Measurements from ENCODE around the gene DDX39A. TPM values are rescaled to one million over a fixed set of nuclear protein-coding genes. Genes with fewer than 3 reads are reported as not detected.

DDX39A gene
- total and polyA plus RNA-seq, 2 donors (not counting 1 experiment from before 2014, with no cell fraction given), result 178 to 393 TPM

DNA sequence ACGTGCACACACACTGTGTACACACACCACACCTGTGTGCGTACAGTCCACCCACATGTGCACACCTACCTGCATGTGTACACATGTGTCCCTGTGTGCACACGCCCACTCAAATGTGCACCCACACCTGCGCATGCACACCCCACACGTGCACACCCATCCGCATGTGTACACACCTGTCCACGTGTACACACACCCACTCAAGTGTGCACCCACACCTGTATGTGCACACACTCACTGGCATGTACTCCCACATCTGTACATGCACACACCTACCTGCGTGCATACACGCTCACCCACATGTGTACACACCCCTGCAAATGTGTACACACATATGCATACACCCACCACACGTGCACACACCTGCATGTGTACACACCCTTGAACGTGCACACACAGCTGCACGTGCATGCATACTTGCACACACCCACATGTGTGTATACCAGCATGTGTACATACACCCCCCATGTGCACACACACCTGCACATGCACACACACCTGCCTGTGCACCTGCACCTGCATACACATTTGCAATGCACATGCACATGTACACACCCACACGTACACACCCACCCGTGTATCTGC is 24.6 kb upstream of the DDX39A start:
- WGBS (ENCODE audit: insufficient coverage), result 98% methylated on average over 13 of the region's 14 CpGs
- ChIA-PET POLR2A (no interaction called here), CTCF (no interaction called here)
- Histone ChIP-seq H4K20me1 (ENCODE audit: control insufficient read depth, insufficient read depth, low read length, poor library complexity, severe bottlenecking) (peaks cover 29% of the 10 kb centered on the region), H3K4me3 (ENCODE audit: control extremely low read depth in 1 of 5, extremely low read depth in 1 of 5, insufficient read depth in 1 of 5, low read depth in 2 of 5, low read length in 4 of 5) (no peak overlapping the region), H2AFZ (ENCODE audit: insufficient read depth, low read depth, low read length, poor library complexity, severe bottlenecking) (no peak overlapping the region), H3K79me2 (ENCODE audit: control insufficient read depth, insufficient read depth, low read length) (peaks cover 83% of the 10 kb centered on the region), H3K4me1 (ENCODE audit: control insufficient read depth in 2 of 2, insufficient read depth in 2 of 2, low read length in 2 of 2) (peaks cover 20 to 23% of the 10 kb centered on the region in 2 donors), H3K27ac (ENCODE audit: low read length in 2 of 2) (no peak overlapping the region), H3K9me3 (ENCODE audit: control extremely low read depth in 1 of 3, control insufficient read depth in 2 of 3, insufficient read depth in 1 of 3, low read length in 2 of 3) (no peaks in the 10 kb centered on the region), H3K36me3 (replicated peaks in 1 of 2; ENCODE audit: control extremely low read depth in 1 of 2, control insufficient read depth in 1 of 2, extremely low read depth in 1 of 2, insufficient read depth in 2 of 2, low read length in 1 of 2) (peaks cover 10 to 64% of the 10 kb centered on the region in 2 experiments), H3K9ac (ENCODE audit: low read length) (no peak overlapping the region), H3K27me3 (replicated peaks in 1 of 4; ENCODE audit: control extremely low read depth in 1 of 4, control insufficient read depth in 3 of 4, insufficient read depth in 4 of 4, low read length in 3 of 4) (no peaks in the 10 kb centered on the region), H3K4me2 (replicated peaks; ENCODE audit: low read depth, low read length, poor library complexity, severe bottlenecking) (no peak overlapping the region)
- DNase-seq, result no peak
- Mint-ChIP-seq H3K4me3 (no peak overlapping the region), H3K9me3 (ENCODE audit: insufficient read depth) (no peaks in the 10 kb centered on the region), H3K4me1 (peaks cover 29% of the 10 kb centered on the region), H3K27me3 (no peaks in the 10 kb centered on the region), H3K27ac (no peak overlapping the region)
- ATAC-seq (ENCODE audit: low read depth), result no peak
- intact Hi-C loops (cut with micrococcal nuclease), result no loop called here
- TF ChIP-seq, protein P1, sequence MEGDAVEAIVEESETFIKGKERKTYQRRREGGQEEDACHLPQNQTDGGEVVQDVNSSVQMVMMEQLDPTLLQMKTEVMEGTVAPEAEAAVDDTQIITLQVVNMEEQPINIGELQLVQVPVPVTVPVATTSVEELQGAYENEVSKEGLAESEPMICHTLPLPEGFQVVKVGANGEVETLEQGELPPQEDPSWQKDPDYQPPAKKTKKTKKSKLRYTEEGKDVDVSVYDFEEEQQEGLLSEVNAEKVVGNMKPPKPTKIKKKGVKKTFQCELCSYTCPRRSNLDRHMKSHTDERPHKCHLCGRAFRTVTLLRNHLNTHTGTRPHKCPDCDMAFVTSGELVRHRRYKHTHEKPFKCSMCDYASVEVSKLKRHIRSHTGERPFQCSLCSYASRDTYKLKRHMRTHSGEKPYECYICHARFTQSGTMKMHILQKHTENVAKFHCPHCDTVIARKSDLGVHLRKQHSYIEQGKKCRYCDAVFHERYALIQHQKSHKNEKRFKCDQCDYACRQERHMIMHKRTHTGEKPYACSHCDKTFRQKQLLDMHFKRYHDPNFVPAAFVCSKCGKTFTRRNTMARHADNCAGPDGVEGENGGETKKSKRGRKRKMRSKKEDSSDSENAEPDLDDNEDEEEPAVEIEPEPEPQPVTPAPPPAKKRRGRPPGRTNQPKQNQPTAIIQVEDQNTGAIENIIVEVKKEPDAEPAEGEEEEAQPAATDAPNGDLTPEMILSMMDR (IDR thresholded peaks at IDR 0.05), result no peak
- TF ChIP-seq EZH2 (IDR thresholded peaks at IDR 0.05; ENCODE audit: borderline replicate concordance, insufficient read depth, low read depth, low read length, poor library complexity, severe bottlenecking), result no peak

DNA sequence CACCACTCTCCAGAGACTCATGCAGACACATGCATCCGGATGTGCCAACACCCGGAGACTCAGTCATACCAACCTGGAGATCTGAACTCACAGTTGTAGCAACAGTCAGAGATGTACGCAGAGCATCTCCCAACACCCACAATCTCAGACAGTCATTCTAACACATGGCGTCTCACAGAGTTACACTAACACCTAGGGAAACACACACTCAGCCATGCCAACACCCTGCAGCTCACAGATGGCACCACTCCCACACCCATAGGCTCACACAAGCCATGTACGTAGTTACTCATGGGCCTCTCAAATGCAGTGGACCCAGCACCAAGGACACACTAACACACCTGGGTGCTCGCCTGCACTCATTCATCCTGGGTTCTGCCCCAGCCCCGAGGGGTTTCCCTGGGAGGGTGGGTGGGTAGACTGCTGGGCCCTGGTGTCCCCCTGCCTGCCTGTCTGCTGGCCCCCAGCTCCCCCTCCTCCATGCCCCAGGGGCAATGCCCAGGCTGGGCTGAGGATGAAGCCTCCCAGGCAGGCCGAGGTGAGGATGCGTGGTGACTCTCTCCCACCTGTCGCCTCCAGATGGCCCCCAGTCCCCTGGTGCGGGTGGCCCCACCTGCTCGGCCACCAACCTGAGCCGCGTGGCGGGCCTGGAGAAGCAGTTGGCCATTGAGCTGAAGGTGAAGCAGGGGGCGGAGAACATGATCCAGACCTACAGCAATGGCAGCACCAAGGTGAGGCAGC is 23.9 kb upstream of the DDX39A start:
- H3K4me2 ChIP-seq (replicated peaks; ENCODE audit: low read depth, low read length, poor library complexity, severe bottlenecking), result no peak overlapping the region
- H3K4me3 ChIP-seq (ENCODE audit: control extremely low read depth in 1 of 5, extremely low read depth in 1 of 5, insufficient read depth in 1 of 5, low read depth in 2 of 5, low read length in 4 of 5), result no peak overlapping the region
- 97% methylated on average over 14 of the region's 16 CpGs for WGBS (ENCODE audit: insufficient coverage)
- H3K79me2 ChIP-seq (ENCODE audit: control insufficient read depth, insufficient read depth, low read length), result peaks cover 83% of the 10 kb centered on the region
- H2AFZ ChIP-seq (ENCODE audit: insufficient read depth, low read depth, low read length, poor library complexity, severe bottlenecking), result no peak overlapping the region
- H3K27me3 ChIP-seq (replicated peaks in 1 of 4; ENCODE audit: control extremely low read depth in 1 of 4, control insufficient read depth in 3 of 4, insufficient read depth in 4 of 4, low read length in 3 of 4), result no peaks in the 10 kb centered on the region
- H4K20me1 ChIP-seq (ENCODE audit: control insufficient read depth, insufficient read depth, low read length, poor library complexity, severe bottlenecking), result peaks cover 22% of the 10 kb centered on the region
- peaks cover 20 to 23% of the 10 kb centered on the region in 2 donors for H3K4me1 ChIP-seq (ENCODE audit: control insufficient read depth in 2 of 2, insufficient read depth in 2 of 2, low read length in 2 of 2)
- H3K9me3 ChIP-seq (ENCODE audit: control extremely low read depth in 1 of 3, control insufficient read depth in 2 of 3, insufficient read depth in 1 of 3, low read length in 2 of 3), result no peaks in the 10 kb centered on the region
- H3K27ac ChIP-seq (ENCODE audit: low read length in 2 of 2), result no peak overlapping the region
- Mint-ChIP-seq H3K4me1 (peaks cover 29% of the 10 kb centered on the region), H3K9me3 (ENCODE audit: insufficient read depth) (no peaks in the 10 kb centered on the region), H3K27ac (no peak overlapping the region), H3K4me3 (no peak overlapping the region), H3K27me3 (no peaks in the 10 kb centered on the region)
- CTCF ChIA-PET, result no interaction called here
- intact Hi-C loops (cut with micrococcal nuclease), result no loop called here
- peaks cover 10 to 57% of the 10 kb centered on the region in 2 experiments for H3K36me3 ChIP-seq (replicated peaks in 1 of 2; ENCODE audit: control extremely low read depth in 1 of 2, control insufficient read depth in 1 of 2, extremely low read depth in 1 of 2, insufficient read depth in 2 of 2, low read length in 1 of 2)
- TF ChIP-seq EZH2 (IDR thresholded peaks at IDR 0.05; ENCODE audit: borderline replicate concordance, insufficient read depth, low read depth, low read length, poor library complexity, severe bottlenecking), result no peak
- TF ChIP-seq, protein P1 (IDR thresholded peaks at IDR 0.05), result no peak
- POLR2A ChIA-PET, result no interaction called here
- no peak for DNase-seq
- ATAC-seq (ENCODE audit: low read depth), result no peak
- H3K9ac ChIP-seq (ENCODE audit: low read length), result no peak overlapping the region
